ENCODE measurements around the gene ALOX12B. TPM values are rescaled to one million over a fixed set of nuclear protein-coding genes. Genes with fewer than 3 reads are reported as not detected.
"Not testable (repeated sequence)": the region's sequence is repeated elsewhere in the genome, so short reads cannot be mapped to it uniquely, and the experiment has no call there.

Gene ALOX12B
- total RNA-seq, 4 donors from 2014 or later: not detected

- WGBS, 2 donors (ENCODE audit: low coverage in 1 of 2): 4 to 27% methylated on average over 8 of the region's 8 CpGs
- DNase-seq: no peak
- Histone ChIP-seq H3K9me3 (no peaks in the 10 kb centered on the region), H3K36me3 (no peaks in the 10 kb centered on the region), H3K4me3 (peak overlapping the region in 3 of 4 donors; percentile 26 to 50 (median 33)), H3K27ac (peak overlapping the region in 3 of 4 donors; percentile 33 to 58 (median 54)), H3K4me1 (peaks cover 0 to 17% (median 8%) of the 10 kb centered on the region in 4 donors), H3K27me3 (peaks cover 70% of the 10 kb centered on the region)
- in situ Hi-C loops (cut with MboI; ENCODE audit: low pct_ligation_motif_present in 1 of 4, low pct_unique_long_range_greater_than_20kb in 1 of 4, low sequenced_read_pairs in 3 of 4): loop anchor here in 1 of 4 donors (10.0 kb wide), 1 partner anchor 52 kb away; the partner anchor contains the start of gene ALOXE3
- intact Hi-C loops (cut with DNase I; ENCODE audit: low total_unique reads): no loop called here
- TF ChIP-seq POLR2A (IDR thresholded peaks at IDR 0.05): no peak
- peak in 1 of 3 donors; percentile 20 for TF ChIP-seq POLR2AphosphoS5 (IDR thresholded peaks at IDR 0.05)
- TF ChIP-seq CTCF (IDR thresholded peaks at IDR 0.05): no peak
- TF ChIP-seq EP300 (IDR thresholded peaks at IDR 0.05; ENCODE audit: low read depth): no peak
These were observed 25.1 kb downstream of the ALOX12B start for GRCh38 chr17:8062435-8062806.

GRCh38 chr17:8061851-8062250 lies 25.7 kb downstream of the ALOX12B start:
- in situ Hi-C loops (cut with MboI; ENCODE audit: low pct_ligation_motif_present in 1 of 4, low pct_unique_long_range_greater_than_20kb in 1 of 4, low sequenced_read_pairs in 3 of 4): loop anchor here in 1 of 4 donors (10.0 kb wide), 1 partner anchor 53 kb away; the partner anchor contains the start of gene ALOXE3
- H3K4me3 ChIP-seq; H3K9me3 ChIP-seq; H3K36me3 ChIP-seq; DNase-seq; intact Hi-C loops (cut with DNase I; ENCODE audit: low total_unique reads): not testable (repeated sequence)
- H3K27ac ChIP-seq: peak overlapping the region in 1 of 4 donors; percentile 58
- peaks cover 0 to 23% (median 8%) of the 10 kb centered on the region in 4 donors for H3K4me1 ChIP-seq
- H3K27me3 ChIP-seq: peaks cover 75% of the 10 kb centered on the region
- 47 to 66% methylated on average over 4 to 8 of the region's 8 CpGs for WGBS, 2 donors (ENCODE audit: low coverage in 1 of 2)

- in situ Hi-C loops (cut with MboI; ENCODE audit: low pct_ligation_motif_present in 1 of 4, low pct_unique_long_range_greater_than_20kb in 1 of 4, low sequenced_read_pairs in 3 of 4): loop anchor here in 1 of 4 donors (10.0 kb wide), 1 partner anchor 55 kb away; the partner anchor contains the start of gene ALOXE3
- H3K4me1 ChIP-seq: peaks cover 0 to 28% (median 8%) of the 10 kb centered on the region in 4 donors
- peak; percentile 73 to 91 (median 82) for TF ChIP-seq CTCF (IDR thresholded peaks at IDR 0.05)
- no peak for TF ChIP-seq EP300 (IDR thresholded peaks at IDR 0.05; ENCODE audit: low read depth)
- no peak for TF ChIP-seq POLR2AphosphoS5 (IDR thresholded peaks at IDR 0.05)
- TF ChIP-seq POLR2A (IDR thresholded peaks at IDR 0.05): no peak
These were observed 27.2 kb downstream of the ALOX12B start for GRCh38 chr17:8060274-8060673.

GRCh38 chr17:8059131-8059530 lies 28.4 kb downstream of the ALOX12B start:
- DNase-seq: no peak
- TF ChIP-seq POLR2A (IDR thresholded peaks at IDR 0.05) (no peak), EP300 (IDR thresholded peaks at IDR 0.05; ENCODE audit: low read depth) (no peak), CTCF (IDR thresholded peaks at IDR 0.05) (no peak), POLR2AphosphoS5 (IDR thresholded peaks at IDR 0.05) (no peak)
- in situ Hi-C loops (cut with MboI; ENCODE audit: low pct_ligation_motif_present in 1 of 4, low pct_unique_long_range_greater_than_20kb in 1 of 4, low sequenced_read_pairs in 3 of 4) (no loop called here), intact Hi-C loops (cut with DNase I; ENCODE audit: low total_unique reads) (no loop called here)
- 0 to 6% methylated on average over 2 to 7 of the region's 7 CpGs for WGBS, 2 donors (ENCODE audit: low coverage in 1 of 2)
- Histone ChIP-seq H3K27me3 (peaks cover 74% of the 10 kb centered on the region), H3K27ac (no peak overlapping the region), H3K9me3 (no peaks in the 10 kb centered on the region), H3K36me3 (no peaks in the 10 kb centered on the region), H3K4me3 (no peak overlapping the region), H3K4me1 (peaks cover 0 to 28% (median 8%) of the 10 kb centered on the region in 4 donors)

More at GRCh38 chr17:8060274-8060673, 27.2 kb downstream of the ALOX12B start:
- Histone ChIP-seq H3K9me3 (no peaks in the 10 kb centered on the region), H3K27me3 (peaks cover 82% of the 10 kb centered on the region), H3K4me3 (no peak overlapping the region), H3K27ac (no peak overlapping the region), H3K36me3 (no peaks in the 10 kb centered on the region)
- DNase-seq: peak; percentile 66
- intact Hi-C loops (cut with DNase I; ENCODE audit: low total_unique reads): no loop called here
- 3 to 5% methylated on average over 7 to 10 of the region's 10 CpGs for WGBS, 2 donors (ENCODE audit: low coverage in 1 of 2)

GRCh38 chr17:8057691-8058114 lies 29.8 kb downstream of the ALOX12B start:
- in situ Hi-C loops (cut with MboI; ENCODE audit: low pct_ligation_motif_present in 1 of 4, low pct_unique_long_range_greater_than_20kb in 1 of 4, low sequenced_read_pairs in 3 of 4) (no loop called here), intact Hi-C loops (cut with DNase I; ENCODE audit: low total_unique reads) (no loop called here)
- Histone ChIP-seq H3K36me3 (no peaks in the 10 kb centered on the region), H3K27me3 (peaks cover 61% of the 10 kb centered on the region), H3K4me3 (no peak overlapping the region), H3K4me1 (peaks cover 0 to 26% (median 6%) of the 10 kb centered on the region in 4 donors), H3K27ac (no peak overlapping the region), H3K9me3 (no peaks in the 10 kb centered on the region)
- 10 to 11% methylated on average over 11 to 14 of the region's 14 CpGs for WGBS, 2 donors (ENCODE audit: low coverage in 1 of 2)
- no peak for TF ChIP-seq POLR2A (IDR thresholded peaks at IDR 0.05)
- TF ChIP-seq CTCF (IDR thresholded peaks at IDR 0.05): peak; percentile 71 to 77 (median 74)
- no peak for DNase-seq

All from transverse colon (tissue), 4 donors.